ENCODE results near the gene CEP19. TPM values are rescaled to one million over a fixed set of nuclear protein-coding genes. Genes with fewer than 3 reads are reported as not detected.

Gene CEP19
- total RNA-seq, 1 donor from 2014 or later, result 4.1 TPM

DNA sequence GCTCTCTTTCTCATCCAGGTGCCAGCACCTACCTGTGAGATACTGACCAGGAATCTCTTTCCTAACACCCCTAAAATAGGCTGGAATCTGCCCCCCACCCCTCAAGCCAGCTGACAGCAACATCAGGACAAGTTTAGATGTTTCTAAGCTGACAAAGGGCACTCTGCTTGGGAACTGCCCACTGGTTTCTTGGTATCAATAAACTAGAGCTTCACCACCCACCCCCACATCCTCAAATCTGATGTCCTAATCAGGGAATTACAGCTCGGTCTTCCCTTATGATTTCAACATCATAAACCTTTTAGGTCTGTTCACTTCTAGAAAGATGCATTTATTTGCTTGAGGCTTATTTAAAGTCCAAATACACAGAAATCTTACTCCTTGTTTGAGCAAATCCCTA lies 34.7 kb downstream of the CEP19 start:
- H3K27me3 Mint-ChIP-seq (ENCODE audit: unreplicated experiment), result peaks cover 61% of the 10 kb centered on the region
- no peak overlapping the region for H3K27ac Mint-ChIP-seq (ENCODE audit: unreplicated experiment)
- no peak for DNase-seq (ENCODE audit: extremely low spot score, unreplicated experiment)
- H3K36me3 Mint-ChIP-seq (ENCODE audit: unreplicated experiment), result no peaks in the 10 kb centered on the region
- no peak overlapping the region for H3K4me3 Mint-ChIP-seq (ENCODE audit: unreplicated experiment)
- no peaks in the 10 kb centered on the region for H3K9me3 Mint-ChIP-seq (ENCODE audit: unreplicated experiment)
- TF ChIP-seq CTCF (IDR thresholded peaks at IDR 0.05), result no peak
- H3K4me1 Mint-ChIP-seq (ENCODE audit: unreplicated experiment), result no peaks in the 10 kb centered on the region

GRCh38 chr3:196673632-196674031 lies 38.4 kb downstream of the CEP19 start:
- H3K4me1 Mint-ChIP-seq (ENCODE audit: unreplicated experiment), result peaks cover 8% of the 10 kb centered on the region
- peaks cover 45% of the 10 kb centered on the region for H3K27me3 Mint-ChIP-seq (ENCODE audit: unreplicated experiment)
- no peak overlapping the region for H3K4me3 Mint-ChIP-seq (ENCODE audit: unreplicated experiment)
- no peak for TF ChIP-seq CTCF (IDR thresholded peaks at IDR 0.05)
- H3K9me3 Mint-ChIP-seq (ENCODE audit: unreplicated experiment), result no peaks in the 10 kb centered on the region
- no peak overlapping the region for H3K27ac Mint-ChIP-seq (ENCODE audit: unreplicated experiment)
- no peak for DNase-seq (ENCODE audit: extremely low spot score, unreplicated experiment)
- H3K36me3 Mint-ChIP-seq (ENCODE audit: unreplicated experiment), result no peaks in the 10 kb centered on the region

DNA sequence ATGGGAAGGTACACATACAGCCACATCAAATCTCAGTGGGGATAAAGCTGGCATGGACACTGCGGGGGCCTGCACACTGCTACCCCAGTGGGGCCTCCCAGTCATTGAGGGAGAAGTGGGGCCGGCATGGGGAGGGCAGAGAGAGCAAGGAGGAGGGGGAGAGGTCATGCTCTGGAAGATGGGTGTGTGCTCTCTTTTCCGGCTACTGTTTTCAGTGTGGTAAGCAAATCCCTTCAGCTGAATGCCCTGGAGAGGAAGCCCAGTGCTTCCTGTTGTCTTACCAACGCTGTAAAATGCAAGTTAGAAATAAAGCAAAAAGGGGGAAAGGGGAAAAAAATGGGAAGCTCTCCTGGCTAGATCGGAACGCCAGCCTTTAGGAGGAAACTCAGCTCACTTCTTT lies 41.7 kb downstream of the CEP19 start:
- TF ChIP-seq CTCF (IDR thresholded peaks at IDR 0.05), result no peak
- H3K36me3 Mint-ChIP-seq (ENCODE audit: unreplicated experiment), result no peaks in the 10 kb centered on the region
- no peak overlapping the region for H3K27ac Mint-ChIP-seq (ENCODE audit: unreplicated experiment)
- H3K9me3 Mint-ChIP-seq (ENCODE audit: unreplicated experiment), result no peaks in the 10 kb centered on the region
- H3K4me3 Mint-ChIP-seq (ENCODE audit: unreplicated experiment), result no peak overlapping the region
- H3K27me3 Mint-ChIP-seq (ENCODE audit: unreplicated experiment), result peaks cover 27% of the 10 kb centered on the region
- peaks cover 14% of the 10 kb centered on the region for H3K4me1 Mint-ChIP-seq (ENCODE audit: unreplicated experiment)
- DNase-seq (ENCODE audit: extremely low spot score, unreplicated experiment), result no peak

DNA sequence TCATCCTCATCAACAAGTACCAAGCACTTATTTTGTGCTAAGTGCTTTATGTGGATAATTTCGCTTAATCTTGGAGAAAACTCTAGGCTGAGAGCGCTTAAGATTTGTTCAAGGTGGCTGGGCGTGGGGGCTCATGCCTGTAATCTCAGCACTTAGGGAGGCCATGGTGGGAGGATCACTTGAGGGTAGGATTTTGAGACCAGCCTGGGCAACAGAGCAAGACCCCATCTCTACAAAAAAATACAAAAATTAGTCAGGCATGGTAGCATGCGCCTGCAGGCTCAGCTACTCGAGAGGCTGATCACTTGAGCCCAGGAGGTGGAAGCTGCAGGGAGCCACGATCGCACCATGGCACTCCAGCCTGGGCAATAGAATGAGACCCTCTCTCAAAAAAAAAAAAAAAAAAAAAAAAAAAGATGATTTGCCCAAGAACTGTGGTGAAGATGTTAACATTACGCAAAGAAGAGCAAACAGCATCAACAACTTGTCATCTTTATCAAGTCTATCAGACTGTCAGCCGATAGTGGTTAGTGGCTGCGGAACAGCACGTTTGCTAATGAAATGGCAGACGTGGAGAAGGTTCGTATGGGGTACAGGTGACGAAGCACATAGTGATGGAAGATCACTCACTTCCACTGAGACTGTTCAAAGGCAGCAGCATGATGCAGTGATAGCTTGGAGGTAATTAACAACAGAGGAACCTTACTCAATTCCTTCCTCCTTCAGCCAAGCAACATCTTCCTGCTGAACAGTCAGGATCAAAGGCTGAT lies 44.8 kb downstream of the CEP19 start:
- no peaks in the 10 kb centered on the region for H3K9me3 Mint-ChIP-seq (ENCODE audit: unreplicated experiment)
- no peak overlapping the region for H3K4me3 Mint-ChIP-seq (ENCODE audit: unreplicated experiment)
- H3K36me3 Mint-ChIP-seq (ENCODE audit: unreplicated experiment), result no peaks in the 10 kb centered on the region
- H3K27ac Mint-ChIP-seq (ENCODE audit: unreplicated experiment), result no peak overlapping the region
- H3K27me3 Mint-ChIP-seq (ENCODE audit: unreplicated experiment), result peaks cover 15% of the 10 kb centered on the region
- TF ChIP-seq CTCF (IDR thresholded peaks at IDR 0.05), result no peak
- peaks cover 16% of the 10 kb centered on the region for H3K4me1 Mint-ChIP-seq (ENCODE audit: unreplicated experiment)
- no peak for DNase-seq (ENCODE audit: extremely low spot score, unreplicated experiment)

DNA sequence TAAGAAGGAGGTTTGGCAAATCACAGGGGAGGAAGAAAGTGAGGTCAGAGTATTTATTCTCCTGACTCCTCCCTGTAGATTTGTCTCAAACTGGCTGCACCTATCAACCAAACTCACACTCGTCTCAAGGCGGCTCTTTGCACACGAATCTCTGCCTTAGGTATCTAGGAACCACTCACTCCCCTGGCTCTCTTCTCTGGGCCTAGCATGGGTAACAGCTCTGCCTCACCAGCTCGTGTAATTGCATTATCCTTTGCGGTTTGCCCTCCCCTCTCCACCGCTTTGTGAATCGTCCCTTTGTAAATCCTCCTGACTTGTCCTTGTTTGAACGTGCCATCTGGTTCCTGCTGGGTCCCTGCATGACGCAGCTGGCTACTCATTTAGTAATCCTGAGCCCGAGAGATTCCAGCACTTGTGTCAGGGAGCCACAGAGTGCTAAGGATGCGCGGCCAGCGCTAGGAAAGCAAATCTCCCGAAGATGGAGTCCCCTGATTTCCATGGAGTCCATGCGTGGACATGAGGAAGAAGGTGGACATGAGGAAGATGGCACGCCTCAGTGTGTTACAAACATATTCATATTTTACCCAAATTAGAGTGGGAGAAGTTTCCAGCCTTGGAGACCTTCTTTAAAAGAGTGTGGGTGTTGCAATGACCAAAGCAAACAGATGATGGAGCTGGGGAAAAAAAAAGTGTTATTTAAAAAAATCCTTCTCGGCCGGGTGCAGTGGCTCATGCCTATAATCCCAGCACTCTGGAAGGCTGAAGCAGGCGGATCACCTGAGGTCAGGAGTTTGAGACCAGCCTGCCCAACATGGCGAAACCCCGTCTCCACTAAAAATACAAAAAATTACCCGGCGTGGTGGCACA lies 45.8 kb downstream of the CEP19 start:
- Mint-ChIP-seq H3K27me3 (ENCODE audit: unreplicated experiment) (peaks cover 12% of the 10 kb centered on the region), H3K27ac (ENCODE audit: unreplicated experiment) (no peak overlapping the region), H3K36me3 (ENCODE audit: unreplicated experiment) (no peaks in the 10 kb centered on the region), H3K9me3 (ENCODE audit: unreplicated experiment) (no peaks in the 10 kb centered on the region), H3K4me1 (ENCODE audit: unreplicated experiment) (peaks cover 16% of the 10 kb centered on the region), H3K4me3 (ENCODE audit: unreplicated experiment) (no peak overlapping the region)
- no peak for TF ChIP-seq CTCF (IDR thresholded peaks at IDR 0.05)
- no peak for DNase-seq (ENCODE audit: extremely low spot score, unreplicated experiment)

Data from osteocyte (in vitro differentiated cells).